Activated T-cell treated with anti-CD3 and anti-CD28 coated beads for 1 hour (primary cell): ENCODE measurements around the gene OGFOD3.
"Not testable (repeated sequence)": the region's sequence is repeated elsewhere in the genome, so short reads cannot be mapped to it uniquely, and the experiment has no call there.

Experiments used
- DNase-seq: peaks from one replicate; pipeline ENCODE4 v3.0.0-alpha.2; 2020; ENCODE audit warnings: low read depth

The OGFOD3 gene

GRCh38 chr17:82433560-82434215 is 15.3 kb upstream of the OGFOD3 start:
- no peak for DNase-seq

GRCh38 chr17:82432017-82432416 is 13.6 kb upstream of the OGFOD3 start:
- DNase-seq = no peak

GRCh38 chr17:82429824-82430223 is 11.4 kb upstream of the OGFOD3 start:
- DNase-seq = no peak

DNA sequence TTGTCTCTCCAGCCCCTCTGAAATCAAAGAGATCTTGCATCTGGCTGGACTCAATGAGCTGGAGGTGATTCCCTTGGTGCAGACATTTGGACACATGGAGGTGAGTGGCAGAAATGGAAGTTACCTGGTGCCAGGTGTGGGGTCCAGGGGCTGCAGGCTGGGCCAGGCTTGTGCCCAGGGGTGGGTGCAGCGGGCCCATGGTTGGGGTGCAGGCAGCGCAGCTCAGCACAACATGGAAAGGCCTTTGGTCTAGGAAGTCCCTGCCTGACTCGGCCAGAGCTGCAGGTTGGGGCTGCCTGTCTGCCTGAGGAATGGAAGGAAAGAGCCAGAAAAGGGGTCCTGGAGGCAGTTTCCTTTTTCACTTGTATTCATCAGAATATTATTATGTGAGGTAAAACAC is 10.2 kb upstream of the OGFOD3 start:
- no peak for DNase-seq

GRCh38 chr17:82424863-82425159 is 6.4 kb upstream of the OGFOD3 start:
- DNase-seq = no peak

GRCh38 chr17:82424001-82424862 is 5.8 kb upstream of the OGFOD3 start:
- peak; percentile 30 for DNase-seq

- DNase-seq = no peak
These were observed 1.2 kb upstream of the OGFOD3 start for GRCh38 chr17:82419540-82419939.

DNA sequence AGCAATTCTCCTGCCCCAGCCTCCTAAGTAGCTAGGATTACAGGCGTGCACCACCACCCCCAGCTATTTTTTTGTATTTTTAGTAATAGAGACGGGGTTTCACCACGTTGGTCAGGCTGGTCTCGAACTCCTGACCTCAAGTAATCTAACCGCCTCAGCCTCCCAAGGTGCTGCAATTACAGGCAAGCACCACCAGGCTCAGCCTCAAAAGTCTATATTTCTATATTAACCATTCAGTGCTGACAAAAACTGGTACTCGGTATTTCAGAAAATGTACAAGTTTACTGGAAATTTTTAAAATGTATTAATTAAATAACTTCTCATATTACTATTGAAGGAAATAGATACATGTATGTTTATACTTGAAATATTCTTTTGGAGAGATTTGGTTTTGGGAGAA is 1.6 kb downstream of the OGFOD3 start:
- no peak for DNase-seq

DNA sequence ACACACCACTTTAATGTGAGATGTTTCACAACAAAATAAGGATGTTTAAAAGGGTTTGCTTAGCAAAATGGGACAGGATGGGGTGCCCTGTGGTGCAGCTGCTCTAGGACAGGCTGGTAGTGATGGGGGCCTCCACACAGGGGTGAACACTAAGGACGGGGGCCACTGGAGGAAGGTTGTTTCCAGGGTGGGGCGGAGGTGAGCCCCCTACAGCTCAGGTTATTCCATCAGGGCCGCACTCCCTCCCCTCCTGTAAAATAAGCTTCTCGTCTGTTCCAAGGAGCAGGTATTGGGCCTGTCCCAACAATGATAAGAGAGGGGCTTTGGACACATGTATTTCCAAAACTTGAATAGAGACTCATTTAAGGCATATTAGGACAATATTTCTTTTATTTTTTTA is 2.1 kb downstream of the OGFOD3 start:
- DNase-seq = no peak

- no peak for DNase-seq
These were observed 2.6 kb downstream of the OGFOD3 start for GRCh38 chr17:82415786-82416185.

DNA sequence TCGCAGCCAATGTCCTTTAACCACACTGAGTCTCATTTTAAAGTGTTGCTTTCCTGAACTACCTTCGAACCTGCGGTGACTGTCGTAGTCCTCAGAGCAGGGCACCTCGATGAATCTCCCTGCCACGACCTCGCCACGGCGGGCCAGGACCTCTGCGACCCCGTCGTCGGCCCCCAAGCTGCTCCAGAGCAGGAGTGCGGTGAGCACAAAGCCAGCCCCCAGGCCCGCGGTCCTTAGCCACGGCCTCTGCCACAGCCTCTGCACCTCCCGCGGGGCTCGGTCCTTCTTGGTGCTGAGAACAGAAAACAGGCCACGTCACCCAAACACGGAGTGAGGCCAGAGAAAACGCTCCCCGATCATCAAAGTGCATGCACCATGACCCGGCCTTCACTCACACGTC is 3.0 kb downstream of the OGFOD3 start:
- DNase-seq = no peak

GRCh38 chr17:82414548-82415281 is 3.7 kb downstream of the OGFOD3 start:
- DNase-seq = peak; percentile 65

GRCh38 chr17:82412535-82413520 is 5.6 kb downstream of the OGFOD3 start:
- no peak for DNase-seq

DNA sequence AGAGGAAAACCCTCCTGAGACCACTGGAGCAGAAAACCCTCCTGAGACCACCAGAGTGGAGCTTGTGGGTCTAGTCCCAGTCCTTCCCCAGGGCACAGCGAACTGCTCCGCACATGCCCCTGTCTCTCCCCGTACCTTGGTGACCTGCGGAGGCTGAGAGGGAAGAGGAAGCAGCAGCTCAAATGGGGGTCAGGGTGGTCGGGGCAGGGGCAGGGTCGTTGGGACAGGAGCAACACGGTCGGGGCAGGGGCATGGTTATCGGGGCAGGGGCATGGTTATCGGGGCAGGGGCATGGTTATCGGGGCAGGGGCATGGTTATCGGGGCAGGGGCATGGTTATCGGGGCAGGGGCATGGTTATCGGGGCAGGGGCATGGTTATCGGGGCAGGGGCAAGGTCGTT is 6.3 kb downstream of the OGFOD3 start:
- DNase-seq = not testable (repeated sequence)

DNA sequence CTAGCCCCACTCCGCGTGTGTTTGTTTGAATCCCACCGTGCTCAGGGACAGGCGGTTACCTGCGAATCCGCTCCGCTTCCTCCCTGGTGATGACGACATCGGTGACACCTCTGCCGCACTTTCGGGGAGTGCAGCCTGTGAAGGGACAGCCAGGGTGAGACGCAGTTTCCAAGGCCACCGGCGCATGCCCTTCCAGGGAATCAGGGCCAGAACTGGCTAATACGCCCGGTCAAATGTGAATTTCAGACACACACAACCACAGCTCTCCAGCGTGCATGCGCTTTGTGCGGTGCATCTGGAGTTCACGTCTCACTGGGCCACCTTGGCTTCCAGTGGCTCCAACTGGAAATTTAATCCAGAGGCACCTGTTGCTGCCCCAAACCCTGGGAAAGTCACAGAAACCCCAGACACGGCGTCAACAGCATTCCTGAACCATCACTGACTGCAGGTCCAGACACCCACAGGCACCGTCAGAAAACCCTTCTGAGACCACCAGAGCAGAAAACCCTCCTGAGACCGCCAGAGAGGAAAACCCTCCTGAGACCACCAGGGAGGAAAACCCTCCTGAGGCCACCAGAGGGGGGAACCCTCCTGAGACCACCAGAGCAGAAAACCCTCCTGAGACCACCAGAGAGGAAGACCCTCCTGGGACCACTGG is 6.9 kb downstream of the OGFOD3 start:
- DNase-seq = no peak

DNA sequence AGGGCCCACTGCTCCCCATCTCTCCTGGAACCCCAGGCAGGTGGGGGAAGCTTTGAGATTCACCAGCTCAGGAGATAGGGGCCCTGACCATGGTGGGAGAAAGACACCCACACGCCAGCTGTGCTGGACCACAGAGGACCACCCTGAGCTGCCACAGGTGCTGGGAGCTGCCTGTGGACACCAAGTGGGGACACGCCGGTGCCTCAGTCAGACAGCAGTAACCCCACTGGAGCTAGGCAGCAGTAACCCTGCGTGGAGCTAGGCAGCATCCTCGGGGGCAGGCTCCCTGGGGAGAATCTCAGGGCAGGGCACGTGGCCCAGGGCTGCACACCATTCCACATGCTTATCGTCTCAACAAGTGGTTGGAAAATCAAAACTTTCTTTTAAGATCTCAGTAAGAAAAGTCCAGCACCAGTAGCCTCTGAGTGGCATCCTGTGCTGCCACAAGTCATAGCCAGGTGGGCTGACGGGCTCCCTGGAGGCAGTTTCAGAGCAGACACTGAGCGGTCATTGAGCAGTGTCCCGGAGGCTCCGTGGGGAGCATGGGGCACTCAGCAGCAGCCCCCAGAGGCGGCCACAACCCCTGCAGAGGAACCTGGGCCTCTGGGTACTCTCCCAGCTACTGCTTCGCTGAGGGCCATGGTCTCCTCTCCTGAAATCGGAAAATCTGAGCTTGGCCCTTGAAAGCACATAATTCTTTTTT is 8.2 kb downstream of the OGFOD3 start:
- DNase-seq = no peak

- no peak for DNase-seq
These were observed 9.5 kb downstream of the OGFOD3 start for GRCh38 chr17:82408938-82409318.

- no peak for DNase-seq
These were observed 10.0 kb downstream of the OGFOD3 start for GRCh38 chr17:82408288-82408937.

DNA sequence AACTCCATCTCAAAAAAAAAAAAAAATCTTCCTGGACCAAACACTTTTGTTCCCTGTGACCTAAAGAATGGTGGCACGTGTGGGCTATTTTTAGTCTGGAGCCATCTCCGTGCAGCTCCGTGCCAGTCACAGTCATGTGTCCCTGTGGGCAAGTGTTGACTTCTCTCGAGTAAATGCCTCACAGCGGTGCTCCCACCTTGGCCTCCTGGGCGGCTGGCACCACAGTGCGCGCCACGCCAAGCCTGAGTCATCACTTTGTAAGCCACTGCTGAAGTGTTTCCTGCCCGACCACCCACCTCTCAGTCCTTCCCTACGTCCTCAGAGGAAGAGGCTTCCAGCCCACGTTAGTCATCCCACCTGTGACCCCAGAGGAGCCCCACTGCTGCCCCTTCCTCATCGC is 11.1 kb downstream of the OGFOD3 start:
- no peak for DNase-seq

DNA sequence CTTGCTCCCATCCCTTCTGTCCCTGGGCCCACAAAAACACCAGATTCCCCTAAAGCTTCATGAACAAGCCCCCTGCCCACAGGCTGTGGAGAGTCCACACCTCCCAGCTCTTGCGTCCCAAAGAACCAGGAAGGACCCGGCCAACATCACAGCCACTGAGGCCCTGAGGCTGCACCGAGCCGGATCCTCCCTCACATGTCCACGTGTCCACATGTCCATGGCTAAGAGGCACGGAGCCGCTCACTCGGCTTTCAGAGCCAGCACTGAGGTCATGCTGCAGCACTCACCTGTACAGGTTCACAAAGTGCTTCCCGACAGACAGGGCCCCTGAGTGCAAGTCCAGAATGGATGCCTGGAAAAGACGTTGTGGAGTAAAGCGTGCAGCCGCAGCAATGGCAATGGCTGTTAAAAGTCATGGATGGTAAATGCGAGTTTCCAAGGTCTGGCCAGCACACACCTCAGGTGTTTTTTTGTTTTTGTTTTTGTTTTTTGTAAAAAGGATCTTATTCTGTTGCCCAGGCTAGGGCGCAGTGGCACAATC is 12.2 kb downstream of the OGFOD3 start:
- no peak for DNase-seq
